ENCODE results near the gene RAB3C.

The RAB3C gene

DNA sequence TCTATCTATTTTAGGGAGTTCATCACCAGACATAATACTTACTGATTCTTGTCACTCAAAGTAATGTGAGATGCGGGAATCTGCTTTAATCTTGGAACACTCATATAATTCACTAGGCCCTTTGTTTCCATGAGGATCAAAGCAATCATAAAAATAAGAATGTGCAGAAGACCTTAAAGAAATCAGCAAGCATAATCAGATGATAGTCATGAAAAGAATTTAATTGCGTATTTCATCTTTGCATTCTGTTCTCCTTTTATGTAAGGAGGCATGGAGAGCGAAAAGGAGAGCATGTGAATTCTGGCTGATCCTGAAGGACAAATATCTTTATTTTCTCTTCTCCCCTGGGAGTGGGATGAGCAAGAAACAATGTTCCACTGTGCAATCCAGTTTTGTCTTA lies 128.0 kb downstream of the RAB3C start:
- Histone ChIP-seq H3K4me1 (no peaks in the 10 kb centered on the region), H3K36me3 (replicated peaks) (no peaks in the 10 kb centered on the region), H3K9me3 (no peaks in the 10 kb centered on the region), H3K4me3 (no peak overlapping the region), H3K27me3 (ENCODE audit: low read depth) (no peaks in the 10 kb centered on the region)
- no peak for DNase-seq (ENCODE audit: low spot score in 2 of 2)
- in situ Hi-C loops (cut with MboI; ENCODE audit: low sequenced_read_pairs) = no loop called here

DNA sequence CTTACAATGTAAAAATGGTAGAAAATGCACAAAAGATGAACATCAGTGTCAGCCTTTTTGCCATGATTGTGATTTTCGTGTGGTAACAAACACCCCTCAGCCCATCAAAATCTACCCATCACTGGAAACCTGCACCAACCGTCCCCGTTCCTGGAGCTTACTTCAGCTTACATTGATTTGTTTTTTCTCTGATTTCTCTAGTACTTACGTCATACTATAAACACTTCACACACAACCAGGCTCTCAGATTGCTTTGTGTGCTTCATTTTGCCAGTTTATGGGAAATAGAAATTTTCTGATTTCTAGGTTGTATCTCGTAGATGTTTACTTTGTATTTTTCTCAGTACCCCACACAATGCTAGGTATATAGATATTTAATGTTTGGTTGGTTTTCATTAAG lies 129.1 kb downstream of the RAB3C start:
- Histone ChIP-seq H3K9me3 (no peaks in the 10 kb centered on the region), H3K36me3 (replicated peaks) (no peaks in the 10 kb centered on the region), H3K27me3 (ENCODE audit: low read depth) (no peaks in the 10 kb centered on the region), H3K4me1 (no peaks in the 10 kb centered on the region), H3K4me3 (no peak overlapping the region)
- no peak for DNase-seq (ENCODE audit: low spot score in 2 of 2)
- in situ Hi-C loops (cut with MboI; ENCODE audit: low sequenced_read_pairs) = no loop called here

DNA sequence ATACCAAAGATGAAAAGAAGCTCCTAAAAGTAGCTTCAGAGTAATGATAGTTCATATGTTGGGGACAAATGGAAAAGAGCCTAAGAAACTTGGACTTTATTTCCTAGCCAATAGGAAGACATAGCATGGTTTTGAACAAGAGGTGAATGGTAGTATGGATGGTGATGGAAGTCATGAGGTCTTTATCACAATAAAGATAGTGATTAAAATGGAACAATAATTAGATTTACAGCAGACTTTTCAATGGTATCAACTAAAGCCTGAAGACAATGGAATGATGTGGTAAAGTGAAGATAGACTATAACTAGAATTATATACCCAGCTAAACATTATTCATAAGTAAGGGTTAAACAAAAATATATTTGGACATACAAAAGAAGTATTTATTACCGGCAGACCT lies 131.2 kb downstream of the RAB3C start:
- no peak for DNase-seq (ENCODE audit: low spot score in 2 of 2)
- Histone ChIP-seq H3K27me3 (ENCODE audit: low read depth) (no peaks in the 10 kb centered on the region), H3K9me3 (no peaks in the 10 kb centered on the region), H3K4me3 (no peak overlapping the region), H3K4me1 (no peaks in the 10 kb centered on the region), H3K36me3 (replicated peaks) (no peaks in the 10 kb centered on the region)
- in situ Hi-C loops (cut with MboI; ENCODE audit: low sequenced_read_pairs) = no loop called here

DNA sequence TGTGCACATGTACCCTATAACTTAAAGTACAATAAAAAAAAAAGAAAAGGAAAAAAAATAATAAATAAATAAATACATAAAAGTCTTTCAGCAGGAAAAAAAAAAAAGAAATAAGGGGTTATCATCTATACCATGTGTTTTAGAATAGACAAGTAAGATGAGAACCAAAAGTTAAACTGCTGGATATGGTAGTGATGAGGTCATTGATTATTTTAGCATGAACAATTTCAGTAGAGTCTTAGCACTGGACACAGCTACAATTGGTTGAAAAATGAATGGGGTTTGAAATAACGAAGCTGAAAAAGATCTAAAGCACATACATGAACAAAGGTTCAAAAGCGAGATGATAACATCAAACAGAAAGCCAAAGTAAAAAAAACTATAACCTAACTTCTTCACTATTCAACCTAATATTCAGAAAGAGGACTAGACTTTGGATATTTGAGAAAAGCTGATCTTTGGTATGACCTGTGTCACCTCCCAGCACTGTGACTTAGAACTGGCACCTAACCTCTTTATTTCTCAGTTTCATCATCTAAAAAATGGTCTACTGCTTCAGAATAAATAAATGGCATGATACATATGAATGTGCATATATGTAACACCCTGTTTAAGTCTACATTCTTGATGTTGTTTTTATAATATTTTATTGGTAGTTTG lies 133.3 kb downstream of the RAB3C start:
- in situ Hi-C loops (cut with MboI; ENCODE audit: low sequenced_read_pairs) = no loop called here
- no peak overlapping the region for H3K4me3 ChIP-seq
- DNase-seq (ENCODE audit: low spot score in 2 of 2) = no peak

DNA sequence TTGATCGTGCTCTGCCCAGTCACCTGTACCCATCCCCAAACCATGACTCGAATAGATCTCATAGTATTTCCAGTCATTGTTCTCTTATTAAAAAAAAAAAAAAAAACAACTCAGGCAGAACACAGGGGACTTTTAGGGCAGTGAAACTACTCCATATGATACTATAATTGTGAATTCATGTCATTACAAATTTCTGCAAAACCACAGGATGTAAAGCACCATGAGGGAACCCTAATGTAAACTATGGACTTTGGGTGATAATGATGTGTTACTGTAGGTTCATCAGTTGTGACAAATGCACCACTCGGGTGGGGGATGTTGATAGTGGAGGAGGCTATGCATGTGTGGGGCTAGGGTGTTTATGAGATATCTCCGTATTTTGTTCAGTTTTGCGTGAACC lies 133.8 kb downstream of the RAB3C start:
- H3K27me3 ChIP-seq (ENCODE audit: low read depth) = no peaks in the 10 kb centered on the region
- no peaks in the 10 kb centered on the region for H3K9me3 ChIP-seq
- no peak for DNase-seq (ENCODE audit: low spot score in 2 of 2)
- no peaks in the 10 kb centered on the region for H3K36me3 ChIP-seq (replicated peaks)
- in situ Hi-C loops (cut with MboI; ENCODE audit: low sequenced_read_pairs) = no loop called here
- no peaks in the 10 kb centered on the region for H3K4me1 ChIP-seq
- H3K4me3 ChIP-seq = no peak overlapping the region

More for the DNA sequence above, 133.3 kb downstream of the RAB3C start:
- Histone ChIP-seq H3K4me1 (no peaks in the 10 kb centered on the region), H3K27me3 (ENCODE audit: low read depth) (no peaks in the 10 kb centered on the region), H3K36me3 (replicated peaks) (no peaks in the 10 kb centered on the region), H3K9me3 (no peaks in the 10 kb centered on the region)

DNA sequence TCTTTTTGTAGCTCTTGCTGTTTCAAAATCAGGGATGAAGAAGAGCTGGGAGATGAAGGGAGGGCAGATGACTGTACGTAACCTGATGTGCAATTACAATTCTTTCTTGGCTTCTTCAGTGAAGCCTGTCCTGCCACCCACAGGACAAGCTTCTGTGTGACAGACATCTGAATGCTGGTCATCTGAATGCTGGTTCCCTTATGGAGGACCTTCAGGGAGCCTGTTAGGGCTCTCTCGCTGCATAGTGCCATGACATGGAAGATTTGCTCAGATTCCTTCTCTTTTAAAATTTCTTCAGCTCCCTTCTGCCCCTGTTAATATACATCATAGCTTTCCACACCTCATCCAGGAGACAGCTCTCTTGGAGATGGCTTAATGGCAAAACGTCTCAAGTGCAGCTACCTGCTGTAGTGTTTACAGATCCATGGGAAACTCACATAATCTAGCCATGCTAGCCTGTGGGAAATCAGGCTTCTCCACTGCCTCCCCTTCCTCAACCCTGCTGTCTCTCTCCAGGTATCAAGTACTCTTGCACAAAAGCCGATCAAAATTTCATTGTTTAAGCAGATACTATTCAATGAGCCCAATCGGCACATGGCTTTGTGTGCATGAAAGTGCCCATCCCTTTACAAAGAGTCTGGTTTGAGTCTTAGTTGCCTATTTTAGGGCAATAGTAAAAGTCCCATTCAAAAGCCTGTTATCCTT lies 134.6 kb downstream of the RAB3C start:
- H3K36me3 ChIP-seq (replicated peaks) = no peaks in the 10 kb centered on the region
- no peak overlapping the region for H3K4me3 ChIP-seq
- in situ Hi-C loops (cut with MboI; ENCODE audit: low sequenced_read_pairs) = no loop called here
- no peaks in the 10 kb centered on the region for H3K27me3 ChIP-seq (ENCODE audit: low read depth)
- no peak for DNase-seq (ENCODE audit: low spot score in 2 of 2)
- H3K4me1 ChIP-seq = no peaks in the 10 kb centered on the region
- no peaks in the 10 kb centered on the region for H3K9me3 ChIP-seq

DNA sequence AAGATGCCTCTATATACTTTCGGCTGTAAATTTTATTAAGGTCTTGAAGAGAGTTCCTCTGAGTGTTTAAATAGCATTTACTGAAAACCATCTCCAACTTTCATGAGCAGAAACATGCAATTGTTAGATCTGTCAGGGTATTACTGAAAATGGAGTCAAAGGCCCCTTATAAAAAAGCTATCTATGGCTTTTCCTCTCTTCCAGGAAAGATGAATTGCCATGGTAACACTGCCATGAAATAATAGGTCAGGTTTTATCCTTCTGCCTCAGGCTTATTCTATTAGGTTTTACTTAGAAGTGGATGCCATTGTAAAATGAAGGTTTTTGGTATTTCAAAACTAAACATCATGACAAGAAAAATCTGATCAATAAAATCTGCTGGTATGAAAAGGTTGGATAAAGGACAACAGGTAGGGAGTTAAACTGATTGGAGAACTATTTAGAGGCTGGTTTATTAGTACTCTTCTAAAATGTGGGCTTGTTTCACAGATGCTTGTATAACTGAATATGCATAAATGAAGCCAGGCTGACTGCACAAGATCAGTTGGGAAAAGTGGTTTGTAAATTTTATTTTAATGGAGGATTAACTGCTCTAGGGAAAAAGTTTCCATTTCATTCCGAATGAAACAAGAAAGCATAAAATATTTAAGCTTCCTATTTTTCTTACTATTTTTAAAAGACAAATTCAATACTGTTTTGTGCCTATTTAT lies 135.5 kb downstream of the RAB3C start:
- H3K4me1 ChIP-seq = no peaks in the 10 kb centered on the region
- no peaks in the 10 kb centered on the region for H3K9me3 ChIP-seq
- no peaks in the 10 kb centered on the region for H3K27me3 ChIP-seq (ENCODE audit: low read depth)
- in situ Hi-C loops (cut with MboI; ENCODE audit: low sequenced_read_pairs) = no loop called here
- DNase-seq (ENCODE audit: low spot score in 2 of 2) = no peak
- H3K36me3 ChIP-seq (replicated peaks) = no peaks in the 10 kb centered on the region
- no peak overlapping the region for H3K4me3 ChIP-seq

DNA sequence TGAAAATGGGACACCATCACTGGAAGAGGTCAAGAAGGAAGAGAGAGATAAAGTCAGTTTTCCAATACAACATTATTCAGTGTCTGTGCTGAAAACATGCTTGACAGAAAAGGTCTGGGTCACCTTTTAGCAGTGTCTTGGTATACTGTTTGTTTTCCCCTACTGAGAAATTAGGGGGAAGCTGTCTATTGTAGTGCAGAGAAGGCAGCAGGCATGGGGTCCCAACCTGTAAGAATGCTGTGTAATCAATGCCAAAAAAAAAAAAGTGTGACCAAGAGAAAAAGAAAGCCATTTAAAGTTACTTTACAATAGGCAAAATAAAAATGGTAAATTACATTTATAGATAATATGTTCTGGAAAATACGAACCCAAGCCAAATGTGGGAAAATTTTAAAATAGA lies 139.3 kb downstream of the RAB3C start:
- Histone ChIP-seq H3K27me3 (ENCODE audit: low read depth) (no peaks in the 10 kb centered on the region), H3K4me3 (no peak overlapping the region), H3K4me1 (no peaks in the 10 kb centered on the region), H3K9me3 (no peaks in the 10 kb centered on the region), H3K36me3 (replicated peaks) (no peaks in the 10 kb centered on the region)
- in situ Hi-C loops (cut with MboI; ENCODE audit: low sequenced_read_pairs) = no loop called here
- DNase-seq (ENCODE audit: low spot score in 2 of 2) = no peak

DNA sequence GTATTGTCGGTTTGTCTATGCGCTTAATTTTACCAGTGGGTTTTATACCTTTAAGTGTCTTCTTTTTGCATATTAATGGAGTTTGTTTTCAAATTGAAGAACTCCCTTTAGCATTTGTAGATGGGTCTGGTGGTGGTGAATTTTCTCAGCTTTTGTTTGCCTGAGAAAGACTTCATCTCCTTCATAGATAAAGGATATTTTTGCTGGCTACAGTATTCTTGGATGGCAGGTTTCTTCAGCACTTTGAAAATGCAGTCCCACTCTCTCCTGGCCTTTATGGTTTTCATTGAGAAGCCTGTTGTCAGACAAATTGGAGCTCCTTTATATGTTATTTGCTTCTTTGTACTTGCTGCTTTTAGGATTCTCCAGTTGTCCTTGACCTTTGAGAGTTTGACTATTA lies 142.1 kb downstream of the RAB3C start:
- H3K36me3 ChIP-seq (replicated peaks) = no peaks in the 10 kb centered on the region
- H3K4me3 ChIP-seq = no peak overlapping the region
- no peaks in the 10 kb centered on the region for H3K4me1 ChIP-seq
- no peak for DNase-seq (ENCODE audit: low spot score in 2 of 2)
- no peaks in the 10 kb centered on the region for H3K9me3 ChIP-seq
- H3K27me3 ChIP-seq (ENCODE audit: low read depth) = no peaks in the 10 kb centered on the region
- in situ Hi-C loops (cut with MboI; ENCODE audit: low sequenced_read_pairs) = no loop called here

DNA sequence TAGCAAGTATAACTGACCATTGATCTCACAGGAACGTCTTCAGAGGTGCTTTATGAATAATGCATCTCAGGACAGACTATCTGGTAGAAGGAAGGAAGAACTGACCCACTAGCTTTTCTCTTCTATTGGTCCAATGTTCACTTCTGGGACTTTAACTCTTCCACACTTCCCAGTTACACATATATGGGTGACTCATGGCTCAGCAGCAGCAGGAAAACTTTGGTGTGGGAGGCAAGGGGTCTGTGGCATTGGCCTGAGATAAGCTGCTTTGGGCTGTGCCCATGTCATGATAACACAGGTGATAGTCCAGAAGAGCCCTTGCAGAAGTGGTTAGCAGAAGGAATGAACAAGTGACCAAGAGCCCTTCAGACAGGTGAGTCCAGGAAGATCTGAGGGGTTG lies 148.8 kb downstream of the RAB3C start:
- H3K27me3 ChIP-seq (ENCODE audit: low read depth) = no peaks in the 10 kb centered on the region
- H3K4me1 ChIP-seq = no peaks in the 10 kb centered on the region
- H3K4me3 ChIP-seq = no peak overlapping the region
- in situ Hi-C loops (cut with MboI; ENCODE audit: low sequenced_read_pairs) = no loop called here
- no peak for DNase-seq (ENCODE audit: low spot score in 2 of 2)
- H3K36me3 ChIP-seq (replicated peaks) = no peaks in the 10 kb centered on the region
- H3K9me3 ChIP-seq = no peaks in the 10 kb centered on the region

DNA sequence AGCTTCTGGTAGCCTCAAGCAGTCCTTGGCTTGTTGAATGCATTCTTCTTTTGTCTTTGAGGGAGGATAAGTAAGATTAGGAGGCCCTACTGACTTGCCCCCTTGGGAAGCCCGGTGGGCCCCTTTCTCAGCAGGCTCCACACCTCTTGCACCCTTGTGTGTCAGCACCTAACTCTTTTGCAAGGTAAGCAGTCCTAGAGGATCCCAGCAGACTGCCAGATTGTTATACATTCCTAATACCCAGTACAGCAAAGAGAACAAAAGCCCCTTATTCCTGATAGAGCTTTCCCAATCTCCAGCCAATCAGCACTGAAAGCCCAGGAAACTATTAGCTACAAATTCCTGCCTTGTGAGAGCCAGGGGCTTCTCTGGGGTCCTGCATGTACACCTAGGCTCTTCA lies 152.8 kb downstream of the RAB3C start:
- Histone ChIP-seq H3K4me3 (no peak overlapping the region), H3K9me3 (no peaks in the 10 kb centered on the region), H3K36me3 (replicated peaks) (no peaks in the 10 kb centered on the region), H3K4me1 (no peaks in the 10 kb centered on the region), H3K27me3 (ENCODE audit: low read depth) (no peaks in the 10 kb centered on the region)
- in situ Hi-C loops (cut with MboI; ENCODE audit: low sequenced_read_pairs) = no loop called here
- DNase-seq (ENCODE audit: low spot score in 2 of 2) = no peak

DNA sequence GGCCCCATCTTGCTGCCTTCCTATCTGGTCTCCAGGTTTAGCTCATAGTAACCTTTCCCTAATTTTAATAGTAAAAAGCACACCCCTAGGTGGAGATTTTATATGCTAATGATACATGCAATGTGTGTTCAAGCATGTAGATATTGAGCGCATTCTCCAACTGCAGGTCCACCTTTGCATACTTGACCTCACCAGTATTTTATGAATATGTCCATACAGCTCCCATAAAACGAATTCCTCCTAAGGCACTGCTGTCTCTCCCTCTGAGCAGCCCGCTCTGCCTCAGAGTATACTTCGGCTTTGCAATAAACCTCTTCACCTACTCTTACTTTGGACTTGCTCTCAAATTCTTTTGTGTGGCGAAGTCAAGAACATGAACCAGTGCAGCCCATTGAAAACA lies 153.3 kb downstream of the RAB3C start:
- no peak overlapping the region for H3K4me3 ChIP-seq
- H3K36me3 ChIP-seq (replicated peaks) = no peaks in the 10 kb centered on the region
- H3K9me3 ChIP-seq = no peaks in the 10 kb centered on the region
- H3K27me3 ChIP-seq (ENCODE audit: low read depth) = no peaks in the 10 kb centered on the region
- in situ Hi-C loops (cut with MboI; ENCODE audit: low sequenced_read_pairs) = no loop called here
- DNase-seq (ENCODE audit: low spot score in 2 of 2) = no peak
- no peaks in the 10 kb centered on the region for H3K4me1 ChIP-seq

DNA sequence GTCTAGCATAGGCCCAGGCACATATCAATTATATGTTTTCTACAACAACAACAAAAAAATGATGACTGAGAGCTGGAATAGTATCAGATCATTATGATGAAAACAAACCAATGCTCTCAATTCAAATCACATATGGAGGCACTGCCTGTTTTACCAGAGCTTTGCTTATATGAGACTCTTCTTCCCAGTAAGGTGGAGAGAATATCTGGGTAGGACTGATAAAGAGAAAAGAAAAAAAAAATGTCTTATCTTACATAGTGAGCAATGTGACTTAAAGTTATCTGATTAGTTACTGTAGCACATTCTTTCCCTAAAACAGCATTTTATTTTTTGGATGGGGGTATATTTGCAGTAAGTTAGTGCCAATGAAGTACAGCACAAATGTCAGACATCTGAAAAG lies 154.8 kb downstream of the RAB3C start:
- in situ Hi-C loops (cut with MboI; ENCODE audit: low sequenced_read_pairs) = no loop called here
- Histone ChIP-seq H3K36me3 (replicated peaks) (no peaks in the 10 kb centered on the region), H3K4me1 (no peaks in the 10 kb centered on the region), H3K9me3 (no peaks in the 10 kb centered on the region), H3K27me3 (ENCODE audit: low read depth) (no peaks in the 10 kb centered on the region), H3K4me3 (no peak overlapping the region)
- DNase-seq (ENCODE audit: low spot score in 2 of 2) = no peak

DNA sequence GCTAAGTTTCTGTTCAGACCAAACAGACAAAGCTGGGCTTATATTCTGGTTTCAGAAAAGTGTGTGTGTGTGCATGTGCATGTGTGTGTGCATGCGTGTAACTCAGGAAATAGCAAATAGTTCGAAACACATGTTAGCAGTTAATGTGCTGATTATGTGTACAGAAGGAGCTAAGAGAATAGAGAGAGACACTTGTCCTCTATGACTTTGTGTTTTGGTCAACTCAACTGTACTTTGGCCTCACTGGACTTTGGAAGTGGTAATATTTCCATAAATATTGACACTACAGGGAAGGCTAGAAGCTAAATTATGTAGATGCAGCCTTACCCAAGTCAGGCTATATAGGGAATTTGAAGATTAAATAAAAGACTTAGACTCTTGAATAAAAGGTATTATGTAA lies 155.5 kb downstream of the RAB3C start:
- no peak for DNase-seq (ENCODE audit: low spot score in 2 of 2)
- Histone ChIP-seq H3K4me3 (no peak overlapping the region), H3K36me3 (replicated peaks) (no peaks in the 10 kb centered on the region), H3K4me1 (no peaks in the 10 kb centered on the region), H3K27me3 (ENCODE audit: low read depth) (no peaks in the 10 kb centered on the region), H3K9me3 (no peaks in the 10 kb centered on the region)
- in situ Hi-C loops (cut with MboI; ENCODE audit: low sequenced_read_pairs) = no loop called here

All from HAP-1 (cell line).